ENCODE data around the gene SLC39A11. TPM values are rescaled to one million over a fixed set of nuclear protein-coding genes. Genes with fewer than 3 reads are reported as not detected.

SLC39A11 gene
- total RNA-seq, 4 donors from 2014 or later, result 36.6 to 75.0 (median 40.2) TPM

DNA sequence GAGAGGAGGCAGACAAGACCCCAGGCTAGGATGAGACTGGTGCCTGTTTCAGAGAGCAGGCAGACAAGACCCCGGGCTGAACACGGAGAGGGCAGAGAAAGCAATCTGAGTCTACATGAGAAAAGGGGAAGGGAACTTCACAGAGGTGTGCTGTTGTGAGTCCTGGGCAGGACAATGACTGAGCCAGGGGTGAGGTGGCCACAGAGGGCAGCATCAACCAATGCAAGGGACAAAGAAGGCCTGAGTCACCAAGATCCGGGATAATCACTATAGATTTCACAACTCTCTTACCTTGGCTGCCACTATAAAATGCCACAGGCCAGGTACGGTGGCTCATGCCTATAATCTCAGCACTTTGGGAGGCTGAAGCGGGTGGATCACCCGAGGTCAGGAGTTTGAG lies 89.0 kb downstream of the SLC39A11 start:
- TF ChIP-seq, protein P1, sequence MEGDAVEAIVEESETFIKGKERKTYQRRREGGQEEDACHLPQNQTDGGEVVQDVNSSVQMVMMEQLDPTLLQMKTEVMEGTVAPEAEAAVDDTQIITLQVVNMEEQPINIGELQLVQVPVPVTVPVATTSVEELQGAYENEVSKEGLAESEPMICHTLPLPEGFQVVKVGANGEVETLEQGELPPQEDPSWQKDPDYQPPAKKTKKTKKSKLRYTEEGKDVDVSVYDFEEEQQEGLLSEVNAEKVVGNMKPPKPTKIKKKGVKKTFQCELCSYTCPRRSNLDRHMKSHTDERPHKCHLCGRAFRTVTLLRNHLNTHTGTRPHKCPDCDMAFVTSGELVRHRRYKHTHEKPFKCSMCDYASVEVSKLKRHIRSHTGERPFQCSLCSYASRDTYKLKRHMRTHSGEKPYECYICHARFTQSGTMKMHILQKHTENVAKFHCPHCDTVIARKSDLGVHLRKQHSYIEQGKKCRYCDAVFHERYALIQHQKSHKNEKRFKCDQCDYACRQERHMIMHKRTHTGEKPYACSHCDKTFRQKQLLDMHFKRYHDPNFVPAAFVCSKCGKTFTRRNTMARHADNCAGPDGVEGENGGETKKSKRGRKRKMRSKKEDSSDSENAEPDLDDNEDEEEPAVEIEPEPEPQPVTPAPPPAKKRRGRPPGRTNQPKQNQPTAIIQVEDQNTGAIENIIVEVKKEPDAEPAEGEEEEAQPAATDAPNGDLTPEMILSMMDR (IDR thresholded peaks at IDR 0.05; ENCODE audit: low read depth), result no peak

DNA sequence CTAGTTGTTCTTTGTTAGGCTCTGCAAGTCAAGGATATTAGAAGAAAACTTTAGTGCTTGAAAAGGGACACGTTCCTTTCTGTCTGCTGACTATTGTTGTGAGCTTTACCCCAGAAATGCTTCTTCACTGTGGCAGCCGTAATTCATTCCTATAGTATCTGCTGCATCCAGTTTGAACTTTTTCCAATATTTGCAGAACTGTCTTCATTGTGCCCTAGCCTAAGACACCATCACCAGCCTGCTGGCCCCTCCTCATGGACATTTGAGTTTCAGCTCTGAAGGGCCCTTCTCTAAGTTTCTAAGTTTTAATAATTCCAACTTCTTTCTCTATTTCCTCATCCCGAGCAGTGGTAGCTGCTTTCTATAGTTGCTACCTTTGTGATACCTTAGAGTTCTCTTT lies 91.7 kb downstream of the SLC39A11 start:
- TF ChIP-seq, protein P1 (IDR thresholded peaks at IDR 0.05; ENCODE audit: low read depth), result no peak

DNA sequence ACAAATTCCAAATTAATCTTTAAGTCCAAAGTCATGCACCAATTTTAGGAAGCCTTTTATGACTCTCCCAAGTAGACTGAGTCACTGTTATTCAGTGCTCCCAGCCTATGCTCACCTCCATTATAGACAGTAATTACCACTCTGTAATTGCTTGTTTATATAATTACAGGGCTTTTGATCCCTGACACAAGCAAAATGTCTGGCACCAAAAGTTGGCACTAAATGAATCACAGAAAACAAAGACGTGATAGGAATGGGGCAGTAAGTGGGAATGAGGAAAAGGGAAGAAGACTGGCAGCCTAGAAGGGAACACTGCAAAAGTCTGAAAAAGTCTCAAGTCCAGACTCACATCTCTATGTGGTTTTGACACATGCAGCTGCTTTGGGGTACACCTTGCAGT lies 94.1 kb downstream of the SLC39A11 start:
- TF ChIP-seq, protein P1 (IDR thresholded peaks at IDR 0.05; ENCODE audit: low read depth), result no peak

- TF ChIP-seq, protein P1 (IDR thresholded peaks at IDR 0.05; ENCODE audit: low read depth), result no peak
These were observed 94.9 kb downstream of the SLC39A11 start for GRCh38 chr17:72997559-72997958.

- TF ChIP-seq, protein P1 (IDR thresholded peaks at IDR 0.05; ENCODE audit: low read depth), result no peak
These were observed 95.7 kb downstream of the SLC39A11 start for GRCh38 chr17:72996791-72997190.

DNA sequence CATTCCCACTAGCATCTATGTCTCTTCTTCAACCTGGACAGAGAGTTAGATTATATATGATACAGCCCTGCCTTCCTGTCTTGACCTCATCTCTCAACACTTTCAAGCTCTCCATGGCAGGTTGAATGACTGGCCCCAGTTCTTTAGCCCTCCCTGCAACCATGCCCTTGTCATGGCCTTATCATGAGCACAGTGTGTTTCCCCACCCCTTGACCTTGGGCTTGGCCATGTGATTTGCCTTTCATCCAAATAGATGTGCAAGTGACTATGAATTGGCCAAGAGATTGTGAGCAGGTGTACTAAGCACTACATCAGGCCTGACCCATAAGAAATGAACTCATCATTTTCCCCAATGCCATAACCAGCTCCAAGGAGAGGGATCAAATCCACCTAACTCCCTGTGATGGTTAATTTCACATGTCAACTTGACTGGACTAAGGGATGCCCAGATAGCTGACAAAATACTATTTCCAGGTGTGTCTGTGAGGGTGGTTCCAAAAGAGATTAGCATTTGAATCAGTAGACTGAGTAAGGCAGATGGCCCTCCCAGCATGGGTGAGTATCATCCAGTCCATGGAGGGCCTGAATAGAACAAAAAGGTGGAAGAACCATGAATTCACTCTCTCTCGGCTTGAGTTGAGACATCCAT lies 97.4 kb downstream of the SLC39A11 start:
- TF ChIP-seq, protein P1 (IDR thresholded peaks at IDR 0.05; ENCODE audit: low read depth), result no peak

- TF ChIP-seq, protein P1 (IDR thresholded peaks at IDR 0.05; ENCODE audit: low read depth), result no peak
These were observed 100.8 kb downstream of the SLC39A11 start for GRCh38 chr17:72991651-72992050.
